ENCODE measurements around the gene ARMC8.

DNA sequence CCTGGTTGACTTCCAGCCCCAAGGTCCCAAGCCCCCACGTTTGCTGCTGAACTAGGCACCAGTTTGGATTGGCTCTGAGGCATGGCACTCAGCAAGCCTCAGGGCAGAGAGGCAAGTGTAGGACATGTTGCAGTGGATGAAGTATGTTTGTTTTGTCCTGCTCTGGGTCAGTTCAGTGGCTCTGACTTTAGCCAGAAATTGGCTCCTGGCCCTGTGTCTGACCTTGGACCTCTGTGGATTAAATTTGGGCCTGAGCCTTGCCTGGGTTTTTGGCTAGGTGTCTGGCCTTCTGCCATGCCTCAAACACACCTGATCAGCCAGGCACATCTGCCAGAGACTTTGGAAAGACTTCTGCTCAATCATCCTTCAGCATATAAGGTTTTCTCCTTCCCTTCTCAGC lies 157.7 kb downstream of the ARMC8 start:
- TF ChIP-seq CTCF (IDR thresholded peaks at IDR 0.05) = no peak
- TF ChIP-seq EZH2 (IDR thresholded peaks at IDR 0.05; ENCODE audit: borderline replicate concordance, insufficient read depth, low read depth, low read length, poor library complexity, severe bottlenecking) = no peak

Measured in B cell (primary cell).